Measurements from ENCODE around the gene RNF180. TPM values are rescaled to one million over a fixed set of nuclear protein-coding genes. Genes with fewer than 3 reads are reported as not detected.

Gene RNF180
- total and polyA plus RNA-seq, 2 of the 13 experiments (the other 11 are each of a cell fraction or from before 2014, with no cell fraction given) = 0.20 TPM; not detected in 1

GRCh38 chr5:64269164-64269563 is 103.5 kb downstream of the RNF180 start:
- no peak for DNase-seq (ENCODE audit: low spot score)
- Histone ChIP-seq H3K79me2 (ENCODE audit: insufficient read depth, low read length) (no peaks in the 10 kb centered on the region), H3K4me1 (ENCODE audit: insufficient read depth, low read length) (no peaks in the 10 kb centered on the region), H3K9me3 (ENCODE audit: low read length) (no peaks in the 10 kb centered on the region), H4K20me1 (ENCODE audit: insufficient read depth, low read length) (no peaks in the 10 kb centered on the region), H3K4me2 (ENCODE audit: low read depth, low read length) (no peak overlapping the region), H3K27ac (ENCODE audit: extremely low read length, insufficient read depth, low read length) (no peak overlapping the region), H3K4me3 (replicated peaks in 1 of 3; ENCODE audit: insufficient read depth in 1 of 3, low read depth in 2 of 3, low read length in 3 of 3) (no peak overlapping the region), H3K27me3 (ENCODE audit: control insufficient read depth in 1 of 2, insufficient read depth in 2 of 2, low read length in 2 of 2) (no peaks in the 10 kb centered on the region), H3K36me3 (replicated peaks in 1 of 2; ENCODE audit: control insufficient read depth in 1 of 2, insufficient read depth in 2 of 2, low read length in 2 of 2) (no peaks in the 10 kb centered on the region), H3K9ac (ENCODE audit: insufficient read depth, low read depth, low read length) (no peak overlapping the region), H2AFZ (ENCODE audit: low read length) (no peak overlapping the region)
- intact Hi-C loops (cut with micrococcal nuclease; ENCODE audit: unreplicated experiment) (no loop called here), in situ Hi-C loops (cut with HindIII; ENCODE audit: extremely low pct_ligation_motif_present, low pct_unique_long_range_greater_than_20kb) (no loop called here)
- WGBS (ENCODE audit: low lambda C conversion rate) = 29% methylated on average over 4 of the region's 4 CpGs
- no peak for FAIRE-seq
- no TSS peak for BruUV-seq (replicated peaks)
- POLR2A ChIA-PET = no interaction called here
- ATAC-seq = no peak
- CTCF ChIA-PET (ENCODE audit: low intra/inter-chr PET ratio, low total read pairs) = no interaction called here
- TF ChIP-seq ZBTB8A (CRISPR knock-in tag; IDR thresholded peaks at IDR 0.05; ENCODE audit: borderline replicate concordance, low read depth) = no peak
- no peak for TF ChIP-seq GATAD2A (CRISPR knock-in tag; IDR thresholded peaks at IDR 0.05)
- TF ChIP-seq HNRNPK (IDR thresholded peaks at IDR 0.05; ENCODE audit: low read depth, low read length, poor library complexity, severe bottlenecking) = no peak
- TF ChIP-seq MIER2 (CRISPR knock-in tag; IDR thresholded peaks at IDR 0.05) = no peak
- TF ChIP-seq, protein P1, sequence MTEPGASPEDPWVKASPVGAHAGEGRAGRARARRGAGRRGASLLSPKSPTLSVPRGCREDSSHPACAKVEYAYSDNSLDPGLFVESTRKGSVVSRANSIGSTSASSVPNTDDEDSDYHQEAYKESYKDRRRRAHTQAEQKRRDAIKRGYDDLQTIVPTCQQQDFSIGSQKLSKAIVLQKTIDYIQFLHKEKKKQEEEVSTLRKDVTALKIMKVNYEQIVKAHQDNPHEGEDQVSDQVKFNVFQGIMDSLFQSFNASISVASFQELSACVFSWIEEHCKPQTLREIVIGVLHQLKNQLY (CRISPR knock-in tag; IDR thresholded peaks at IDR 0.05) = no peak
- TF ChIP-seq HMG20A (CRISPR knock-in tag; IDR thresholded peaks at IDR 0.05; ENCODE audit: borderline replicate concordance) = no peak
- no peak for TF ChIP-seq IKZF1 (IDR thresholded peaks at IDR 0.05)
- no peak for TF ChIP-seq XRCC5 (optimal IDR thresholded peaks at IDR 0.05; ENCODE audit: low read length)
- no peak for TF ChIP-seq ZSCAN25 (CRISPR knock-in tag; IDR thresholded peaks at IDR 0.05)

- H3K27me3 ChIP-seq (ENCODE audit: control insufficient read depth in 1 of 2, insufficient read depth in 2 of 2, low read length in 2 of 2) = no peaks in the 10 kb centered on the region
- H3K4me1 ChIP-seq (ENCODE audit: insufficient read depth, low read length) = no peaks in the 10 kb centered on the region
- ATAC-seq = no peak
- FAIRE-seq = no peak
- no peak overlapping the region for H3K4me3 ChIP-seq (replicated peaks in 1 of 3; ENCODE audit: insufficient read depth in 1 of 3, low read depth in 2 of 3, low read length in 3 of 3)
- no peak overlapping the region for H2AFZ ChIP-seq (ENCODE audit: low read length)
- intact Hi-C loops (cut with micrococcal nuclease; ENCODE audit: unreplicated experiment) = no loop called here
- H3K4me2 ChIP-seq (ENCODE audit: low read depth, low read length) = no peak overlapping the region
- CTCF ChIA-PET (ENCODE audit: low intra/inter-chr PET ratio, low total read pairs) = no interaction called here
- no peak overlapping the region for H3K27ac ChIP-seq (ENCODE audit: extremely low read length, insufficient read depth, low read length)
- H4K20me1 ChIP-seq (ENCODE audit: insufficient read depth, low read length) = no peaks in the 10 kb centered on the region
- H3K9ac ChIP-seq (ENCODE audit: insufficient read depth, low read depth, low read length) = no peak overlapping the region
- POLR2A ChIA-PET = no interaction called here
- BruUV-seq (replicated peaks) = no TSS peak
- no peaks in the 10 kb centered on the region for H3K9me3 ChIP-seq (ENCODE audit: low read length)
- DNase-seq (ENCODE audit: low spot score) = no peak
- 0% methylated on average over 1 of the region's 1 CpG for WGBS (ENCODE audit: low lambda C conversion rate)
- in situ Hi-C loops (cut with HindIII; ENCODE audit: extremely low pct_ligation_motif_present, low pct_unique_long_range_greater_than_20kb) = no loop called here
- no peaks in the 10 kb centered on the region for H3K79me2 ChIP-seq (ENCODE audit: insufficient read depth, low read length)
- no peaks in the 10 kb centered on the region for H3K36me3 ChIP-seq (replicated peaks in 1 of 2; ENCODE audit: control insufficient read depth in 1 of 2, insufficient read depth in 2 of 2, low read length in 2 of 2)
- TF ChIP-seq ZNF350 (CRISPR knock-in tag; IDR thresholded peaks at IDR 0.05; ENCODE audit: borderline replicate concordance, low read depth) (no peak), FOXK2 (IDR thresholded peaks at IDR 0.05) (no peak), SAP130 (CRISPR knock-in tag; IDR thresholded peaks at IDR 0.05; ENCODE audit: low read depth) (no peak), TAF15 (IDR thresholded peaks at IDR 0.05; ENCODE audit: low read depth, low read length, poor library complexity, severe bottlenecking) (no peak), GLI4 (CRISPR knock-in tag; IDR thresholded peaks at IDR 0.05; ENCODE audit: borderline replicate concordance) (no peak), MTA3 (CRISPR knock-in tag; IDR thresholded peaks at IDR 0.05) (no peak), ZNF589 (CRISPR knock-in tag; conservative IDR thresholded peaks at IDR 0.05) (no peak), SIX1 (CRISPR knock-in tag; IDR thresholded peaks at IDR 0.05; ENCODE audit: borderline replicate concordance) (no peak)
- TF ChIP-seq, protein P2, sequence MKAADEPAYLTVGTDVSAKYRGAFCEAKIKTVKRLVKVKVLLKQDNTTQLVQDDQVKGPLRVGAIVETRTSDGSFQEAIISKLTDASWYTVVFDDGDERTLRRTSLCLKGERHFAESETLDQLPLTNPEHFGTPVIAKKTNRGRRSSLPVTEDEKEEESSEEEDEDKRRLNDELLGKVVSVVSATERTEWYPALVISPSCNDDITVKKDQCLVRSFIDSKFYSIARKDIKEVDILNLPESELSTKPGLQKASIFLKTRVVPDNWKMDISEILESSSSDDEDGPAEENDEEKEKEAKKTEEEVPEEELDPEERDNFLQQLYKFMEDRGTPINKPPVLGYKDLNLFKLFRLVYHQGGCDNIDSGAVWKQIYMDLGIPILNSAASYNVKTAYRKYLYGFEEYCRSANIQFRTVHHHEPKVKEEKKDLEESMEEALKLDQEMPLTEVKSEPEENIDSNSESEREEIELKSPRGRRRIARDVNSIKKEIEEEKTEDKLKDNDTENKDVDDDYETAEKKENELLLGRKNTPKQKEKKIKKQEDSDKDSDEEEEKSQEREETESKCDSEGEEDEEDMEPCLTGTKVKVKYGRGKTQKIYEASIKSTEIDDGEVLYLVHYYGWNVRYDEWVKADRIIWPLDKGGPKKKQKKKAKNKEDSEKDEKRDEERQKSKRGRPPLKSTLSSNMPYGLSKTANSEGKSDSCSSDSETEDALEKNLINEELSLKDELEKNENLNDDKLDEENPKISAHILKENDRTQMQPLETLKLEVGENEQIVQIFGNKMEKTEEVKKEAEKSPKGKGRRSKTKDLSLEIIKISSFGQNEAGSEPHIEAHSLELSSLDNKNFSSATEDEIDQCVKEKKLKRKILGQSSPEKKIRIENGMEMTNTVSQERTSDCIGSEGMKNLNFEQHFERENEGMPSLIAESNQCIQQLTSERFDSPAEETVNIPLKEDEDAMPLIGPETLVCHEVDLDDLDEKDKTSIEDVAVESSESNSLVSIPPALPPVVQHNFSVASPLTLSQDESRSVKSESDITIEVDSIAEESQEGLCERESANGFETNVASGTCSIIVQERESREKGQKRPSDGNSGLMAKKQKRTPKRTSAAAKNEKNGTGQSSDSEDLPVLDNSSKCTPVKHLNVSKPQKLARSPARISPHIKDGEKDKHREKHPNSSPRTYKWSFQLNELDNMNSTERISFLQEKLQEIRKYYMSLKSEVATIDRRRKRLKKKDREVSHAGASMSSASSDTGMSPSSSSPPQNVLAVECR (CRISPR knock-in tag; IDR thresholded peaks at IDR 0.05; ENCODE audit: borderline replicate concordance) = no peak
Observed at GRCh38 chr5:64273276-64273675, 107.6 kb downstream of the RNF180 start.

All from HepG2 (cell line).